ENCODE results near the gene NOX5. TPM values are rescaled to one million over a fixed set of nuclear protein-coding genes. Genes with fewer than 3 reads are reported as not detected.

Gene NOX5
- total RNA-seq, 1 experiment from 2014 or later, result 0.91 TPM

DNA sequence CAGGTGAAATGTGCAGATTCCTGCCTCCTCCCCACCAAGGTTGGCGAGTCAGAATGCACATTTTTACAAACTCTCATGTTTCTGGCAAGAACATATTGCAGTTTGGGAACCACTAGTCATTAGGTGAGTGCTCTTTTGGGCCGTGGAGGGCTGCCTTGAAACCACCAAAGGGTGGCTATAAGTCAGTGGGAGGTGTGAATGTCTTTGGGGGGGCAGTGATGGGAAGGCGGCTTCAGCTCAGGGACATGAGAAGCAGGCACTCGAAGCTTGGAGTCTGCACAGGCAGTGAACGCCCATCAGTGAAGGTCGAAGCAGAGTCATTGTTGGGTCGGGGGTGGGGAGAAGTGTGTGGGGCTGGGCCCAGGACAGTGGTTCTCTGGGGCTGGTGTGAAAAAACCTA, 1.1 kb downstream of the NOX5 start:
- no peak for ATAC-seq
- TF ChIP-seq EGR1 (IDR thresholded peaks at IDR 0.05; ENCODE audit: low read depth) (no peak), TCF7L2 (IDR thresholded peaks at IDR 0.05; ENCODE audit: borderline replicate concordance, extremely low read depth, insufficient read depth, insufficient read length) (no peak), ZNF274 (IDR thresholded peaks at IDR 0.05; ENCODE audit: low read depth, low read length) (no peak), YY1 (IDR thresholded peaks at IDR 0.05; ENCODE audit: extremely low read depth, insufficient replicate concordance, low read depth, low read length) (no peak), EZH2phosphoT487 (IDR thresholded peaks at IDR 0.05; ENCODE audit: borderline replicate concordance) (no peak), ZFX (IDR thresholded peaks at IDR 0.05) (no peak), POLR2A (IDR thresholded peaks at IDR 0.05; ENCODE audit: borderline replicate concordance, extremely low read depth, insufficient read depth, insufficient read length) (no peak), ELF1 (IDR thresholded peaks at IDR 0.05; ENCODE audit: borderline replicate concordance, low read depth) (no peak), POLR2AphosphoS5 (IDR thresholded peaks at IDR 0.05; ENCODE audit: low read depth, low read length) (no peak), CEBPB (IDR thresholded peaks at IDR 0.05; ENCODE audit: low read depth) (no peak), FOSL1 (IDR thresholded peaks at IDR 0.05; ENCODE audit: low read depth) (no peak), SRF (IDR thresholded peaks at IDR 0.05; ENCODE audit: low read depth) (no peak), CBX3 (IDR thresholded peaks at IDR 0.05; ENCODE audit: low read depth) (no peak), SP1 (IDR thresholded peaks at IDR 0.05; ENCODE audit: low read depth) (no peak)
- TF ChIP-seq, protein P1, sequence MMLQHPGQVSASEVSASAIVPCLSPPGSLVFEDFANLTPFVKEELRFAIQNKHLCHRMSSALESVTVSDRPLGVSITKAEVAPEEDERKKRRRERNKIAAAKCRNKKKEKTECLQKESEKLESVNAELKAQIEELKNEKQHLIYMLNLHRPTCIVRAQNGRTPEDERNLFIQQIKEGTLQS (IDR thresholded peaks at IDR 0.05), result no peak
- TF ChIP-seq, protein P2, sequence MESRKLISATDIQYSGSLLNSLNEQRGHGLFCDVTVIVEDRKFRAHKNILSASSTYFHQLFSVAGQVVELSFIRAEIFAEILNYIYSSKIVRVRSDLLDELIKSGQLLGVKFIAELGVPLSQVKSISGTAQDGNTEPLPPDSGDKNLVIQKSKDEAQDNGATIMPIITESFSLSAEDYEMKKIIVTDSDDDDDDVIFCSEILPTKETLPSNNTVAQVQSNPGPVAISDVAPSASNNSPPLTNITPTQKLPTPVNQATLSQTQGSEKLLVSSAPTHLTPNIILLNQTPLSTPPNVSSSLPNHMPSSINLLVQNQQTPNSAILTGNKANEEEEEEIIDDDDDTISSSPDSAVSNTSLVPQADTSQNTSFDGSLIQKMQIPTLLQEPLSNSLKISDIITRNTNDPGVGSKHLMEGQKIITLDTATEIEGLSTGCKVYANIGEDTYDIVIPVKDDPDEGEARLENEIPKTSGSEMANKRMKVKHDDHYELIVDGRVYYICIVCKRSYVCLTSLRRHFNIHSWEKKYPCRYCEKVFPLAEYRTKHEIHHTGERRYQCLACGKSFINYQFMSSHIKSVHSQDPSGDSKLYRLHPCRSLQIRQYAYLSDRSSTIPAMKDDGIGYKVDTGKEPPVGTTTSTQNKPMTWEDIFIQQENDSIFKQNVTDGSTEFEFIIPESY (IDR thresholded peaks at IDR 0.05; ENCODE audit: extremely low read depth, insufficient replicate concordance, low read length), result no peak
- TF ChIP-seq, protein P3, sequence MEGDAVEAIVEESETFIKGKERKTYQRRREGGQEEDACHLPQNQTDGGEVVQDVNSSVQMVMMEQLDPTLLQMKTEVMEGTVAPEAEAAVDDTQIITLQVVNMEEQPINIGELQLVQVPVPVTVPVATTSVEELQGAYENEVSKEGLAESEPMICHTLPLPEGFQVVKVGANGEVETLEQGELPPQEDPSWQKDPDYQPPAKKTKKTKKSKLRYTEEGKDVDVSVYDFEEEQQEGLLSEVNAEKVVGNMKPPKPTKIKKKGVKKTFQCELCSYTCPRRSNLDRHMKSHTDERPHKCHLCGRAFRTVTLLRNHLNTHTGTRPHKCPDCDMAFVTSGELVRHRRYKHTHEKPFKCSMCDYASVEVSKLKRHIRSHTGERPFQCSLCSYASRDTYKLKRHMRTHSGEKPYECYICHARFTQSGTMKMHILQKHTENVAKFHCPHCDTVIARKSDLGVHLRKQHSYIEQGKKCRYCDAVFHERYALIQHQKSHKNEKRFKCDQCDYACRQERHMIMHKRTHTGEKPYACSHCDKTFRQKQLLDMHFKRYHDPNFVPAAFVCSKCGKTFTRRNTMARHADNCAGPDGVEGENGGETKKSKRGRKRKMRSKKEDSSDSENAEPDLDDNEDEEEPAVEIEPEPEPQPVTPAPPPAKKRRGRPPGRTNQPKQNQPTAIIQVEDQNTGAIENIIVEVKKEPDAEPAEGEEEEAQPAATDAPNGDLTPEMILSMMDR (IDR thresholded peaks at IDR 0.05 in 2 of 3, conservative IDR thresholded peaks at IDR 0.05 in 1 of 3; ENCODE audit: borderline replicate concordance in 1 of 3, insufficient read depth in 1 of 3, low read depth in 2 of 3, low read length in 2 of 3), result no peak
- TF ChIP-seq, protein P4, sequence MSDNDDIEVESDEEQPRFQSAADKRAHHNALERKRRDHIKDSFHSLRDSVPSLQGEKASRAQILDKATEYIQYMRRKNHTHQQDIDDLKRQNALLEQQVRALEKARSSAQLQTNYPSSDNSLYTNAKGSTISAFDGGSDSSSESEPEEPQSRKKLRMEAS (IDR thresholded peaks at IDR 0.05), result no peak
- TF ChIP-seq, protein P5, sequence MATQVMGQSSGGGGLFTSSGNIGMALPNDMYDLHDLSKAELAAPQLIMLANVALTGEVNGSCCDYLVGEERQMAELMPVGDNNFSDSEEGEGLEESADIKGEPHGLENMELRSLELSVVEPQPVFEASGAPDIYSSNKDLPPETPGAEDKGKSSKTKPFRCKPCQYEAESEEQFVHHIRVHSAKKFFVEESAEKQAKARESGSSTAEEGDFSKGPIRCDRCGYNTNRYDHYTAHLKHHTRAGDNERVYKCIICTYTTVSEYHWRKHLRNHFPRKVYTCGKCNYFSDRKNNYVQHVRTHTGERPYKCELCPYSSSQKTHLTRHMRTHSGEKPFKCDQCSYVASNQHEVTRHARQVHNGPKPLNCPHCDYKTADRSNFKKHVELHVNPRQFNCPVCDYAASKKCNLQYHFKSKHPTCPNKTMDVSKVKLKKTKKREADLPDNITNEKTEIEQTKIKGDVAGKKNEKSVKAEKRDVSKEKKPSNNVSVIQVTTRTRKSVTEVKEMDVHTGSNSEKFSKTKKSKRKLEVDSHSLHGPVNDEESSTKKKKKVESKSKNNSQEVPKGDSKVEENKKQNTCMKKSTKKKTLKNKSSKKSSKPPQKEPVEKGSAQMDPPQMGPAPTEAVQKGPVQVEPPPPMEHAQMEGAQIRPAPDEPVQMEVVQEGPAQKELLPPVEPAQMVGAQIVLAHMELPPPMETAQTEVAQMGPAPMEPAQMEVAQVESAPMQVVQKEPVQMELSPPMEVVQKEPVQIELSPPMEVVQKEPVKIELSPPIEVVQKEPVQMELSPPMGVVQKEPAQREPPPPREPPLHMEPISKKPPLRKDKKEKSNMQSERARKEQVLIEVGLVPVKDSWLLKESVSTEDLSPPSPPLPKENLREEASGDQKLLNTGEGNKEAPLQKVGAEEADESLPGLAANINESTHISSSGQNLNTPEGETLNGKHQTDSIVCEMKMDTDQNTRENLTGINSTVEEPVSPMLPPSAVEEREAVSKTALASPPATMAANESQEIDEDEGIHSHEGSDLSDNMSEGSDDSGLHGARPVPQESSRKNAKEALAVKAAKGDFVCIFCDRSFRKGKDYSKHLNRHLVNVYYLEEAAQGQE (IDR thresholded peaks at IDR 0.05; ENCODE audit: low read depth), result no peak
- no peaks in the 10 kb centered on the region for H4K20me1 ChIP-seq (ENCODE audit: insufficient read depth)
- CTCF ChIA-PET, result no interaction called here
- H3K79me2 ChIP-seq (ENCODE audit: insufficient read depth, low read length), result no peaks in the 10 kb centered on the region
- RAD21 ChIA-PET (ENCODE audit: low non-redundant PET in 1 of 2, low total read pairs in 2 of 2, uncharacterized antibody in 2 of 2, unreplicated experiment in 2 of 2), result no interaction called here
- no peak overlapping the region for H2AFZ ChIP-seq (ENCODE audit: low read depth, low read length, poor library complexity, severe bottlenecking)
- no TSS peak for BruUV-seq (replicated peaks)
- intact Hi-C loops (cut with micrococcal nuclease), result no loop called here
- POLR2A ChIA-PET, result no interaction called here
- H3K27ac ChIP-seq (ENCODE audit: low read depth, low read length), result no peak overlapping the region
- H3K4me3 ChIP-seq (replicated peaks in 1 of 2; ENCODE audit: low read depth in 1 of 2, low read length in 2 of 2), result no peak overlapping the region
- no peaks in the 10 kb centered on the region for H3K36me3 ChIP-seq (ENCODE audit: control insufficient read depth in 1 of 2, insufficient read depth in 2 of 2, low read length in 2 of 2)
- no peaks in the 10 kb centered on the region for H3K27me3 ChIP-seq (ENCODE audit: insufficient read depth, low read length)
- H3K9me2 ChIP-seq (ENCODE audit: insufficient read depth), result no peaks in the 10 kb centered on the region
- no peak overlapping the region for H3K9ac ChIP-seq (ENCODE audit: low read length)
- H3K9me3 ChIP-seq (ENCODE audit: control insufficient read depth in 1 of 2, insufficient read depth in 1 of 2, low read depth in 1 of 2, low read length in 2 of 2), result no peaks in the 10 kb centered on the region
- no peak overlapping the region for H3K4me2 ChIP-seq (ENCODE audit: low read length)
- DNase-seq (ENCODE audit: low read depth, low spot score), result no peak
- peaks cover 0 to 8% of the 10 kb centered on the region in 2 experiments; a peak in 2 of 4 replicates for H3K4me1 ChIP-seq (ENCODE audit: control insufficient read depth in 1 of 2, insufficient read depth in 2 of 2, low read length in 2 of 2)
